ENCODE results near the gene PCLAF.

PCLAF gene

DNA sequence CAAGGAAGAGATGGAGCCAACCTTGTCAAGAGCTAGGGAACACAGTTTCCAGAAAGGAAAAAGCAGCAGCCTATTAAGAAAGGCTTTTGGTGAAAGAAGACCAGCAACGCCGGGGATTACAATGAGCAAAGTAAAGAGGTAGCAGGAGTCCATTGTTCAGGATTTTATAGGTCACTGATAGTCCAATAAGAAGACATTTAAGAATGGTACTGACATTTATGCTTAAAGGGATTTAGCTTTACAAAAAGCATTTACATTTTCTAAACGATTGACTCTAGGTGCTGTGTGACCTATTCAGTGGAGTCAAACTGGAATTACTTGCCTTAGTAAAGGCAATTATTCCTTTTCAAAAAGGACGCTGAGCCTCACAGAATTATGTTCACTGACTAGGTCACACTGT lies 66.0 kb downstream of the PCLAF start:
- no peak for DNase-seq (ENCODE audit: low spot score)

DNA sequence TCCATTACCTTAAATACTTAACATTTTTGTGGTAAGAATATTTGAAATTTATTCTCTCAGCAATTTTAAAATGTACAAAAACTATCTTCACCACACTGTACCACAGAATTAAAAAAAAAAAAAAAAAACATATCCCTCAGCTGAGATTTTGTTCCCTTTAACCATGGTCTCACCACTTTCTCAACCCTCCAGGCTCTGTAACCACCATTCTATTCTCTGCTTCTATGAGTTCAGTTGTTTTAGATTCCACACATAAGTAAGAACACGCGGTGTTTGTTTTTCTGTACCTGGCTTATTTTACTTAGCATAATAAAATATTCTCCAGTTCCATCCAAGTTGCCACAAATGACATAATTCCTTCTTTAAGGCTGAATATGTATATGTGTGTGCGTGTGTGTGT lies 66.8 kb downstream of the PCLAF start:
- DNase-seq (ENCODE audit: low spot score): no peak
